Nucleus accumbens (tissue), 56 donors: ENCODE measurements around the gene TEX51.

Source experiments
- DNase-seq, 56 donors: peaks; one replicate each; lab custom pipeline; 2025; lab: John Stamatoyannopoulos, UW

The TEX51 gene

GRCh38 chr2:126877861-126878565, 20.7 kb upstream of the TEX51 start:
- DNase-seq, result no peak

GRCh38 chr2:126878601-126879000, 20.1 kb upstream of the TEX51 start:
- no peak for DNase-seq

- no peak for DNase-seq
Measured at GRCh38 chr2:126879348-126880298, 19.1 kb upstream of the TEX51 start.

- DNase-seq, result no peak
Measured at GRCh38 chr2:126880324-126880723, 18.4 kb upstream of the TEX51 start.

GRCh38 chr2:126880817-126881216, 17.9 kb upstream of the TEX51 start:
- DNase-seq, result no peak

- DNase-seq, result no peak
Measured at GRCh38 chr2:126881591-126881990, 17.1 kb upstream of the TEX51 start.

GRCh38 chr2:126882181-126882580, 16.5 kb upstream of the TEX51 start:
- no peak for DNase-seq

GRCh38 chr2:126882736-126883665, 15.7 kb upstream of the TEX51 start:
- DNase-seq, result no peak

- no peak for DNase-seq
Measured at GRCh38 chr2:126883666-126884040, 15.0 kb upstream of the TEX51 start.

GRCh38 chr2:126884861-126885750, 13.6 kb upstream of the TEX51 start:
- no peak for DNase-seq

- DNase-seq, result peak in 6 of 56 donors; percentile 15 to 40 (median 23)
Measured at GRCh38 chr2:126885751-126886210, 12.9 kb upstream of the TEX51 start.

GRCh38 chr2:126886211-126886915, 12.3 kb upstream of the TEX51 start:
- peak in 43 of 56 donors; percentile 9 to 74 (median 32) for DNase-seq

GRCh38 chr2:126886916-126887280, 11.8 kb upstream of the TEX51 start:
- DNase-seq, result no peak

- DNase-seq, result no peak
Measured at GRCh38 chr2:126887506-126887905, 11.2 kb upstream of the TEX51 start.

GRCh38 chr2:126888046-126888445, 10.6 kb upstream of the TEX51 start:
- DNase-seq, result no peak

- DNase-seq, result no peak
Measured at GRCh38 chr2:126889071-126889470, 9.6 kb upstream of the TEX51 start.

GRCh38 chr2:126889496-126890135, 9.1 kb upstream of the TEX51 start:
- no peak for DNase-seq

- DNase-seq, result no peak
Measured at GRCh38 chr2:126890136-126890510, 8.6 kb upstream of the TEX51 start.
